Measurements from ENCODE around the gene SLC25A12.

The SLC25A12 gene

GRCh38 chr2:171735991-171736710 is 157.9 kb downstream of the SLC25A12 start:
- peaks cover 8% of the 10 kb centered on the region for H3K4me1 ChIP-seq (ENCODE audit: low read depth, poor library complexity, severe bottlenecking)
- no peaks in the 10 kb centered on the region for H4K20me1 ChIP-seq (ENCODE audit: insufficient read depth)
- H2AFZ ChIP-seq (ENCODE audit: low read depth), result no peak overlapping the region
- no peak overlapping the region for H3K27ac ChIP-seq
- no peak for TF ChIP-seq CTCF (conservative IDR thresholded peaks at IDR 0.05; ENCODE audit: low read depth, low read length)
- H3K4me2 ChIP-seq, result no peak overlapping the region
- no peaks in the 10 kb centered on the region for H3K36me3 ChIP-seq (ENCODE audit: insufficient read depth)
- H3K4me3 ChIP-seq (IDR thresholded peaks at IDR 0.05; ENCODE audit: insufficient read depth, low read depth, low read length), result no peak overlapping the region
- H3K27me3 ChIP-seq (ENCODE audit: insufficient read depth, low read depth), result no peaks in the 10 kb centered on the region
- H3K9ac ChIP-seq, result no peak overlapping the region
- no peaks in the 10 kb centered on the region for H3K79me2 ChIP-seq (ENCODE audit: insufficient read depth, low read depth)
